G401 (cell line): ENCODE results near the gene MRPL39. TPM values are rescaled to one million over a fixed set of nuclear protein-coding genes. Genes with fewer than 3 reads are reported as not detected.

Experiments
- DNase-seq: peaks from one replicate; pipeline ENCODE4 v3.0.0-alpha.2; 2015; ENCODE audit warnings: low spot score
- in situ Hi-C: cut with HindIII; loops from 2 replicates; pipeline ENCODE4 v1.10.0; 2016; ENCODE audit warnings: low sequenced_read_pairs, mixed read lengths
- total RNA-seq: library from RNA; depleted of rRNA; stranded (reverse); fragments of >200 nt; shearing (Covaris generic); gene quantifications from 2 replicates; pipeline ENCODE4 v1.2.3, GENCODE V29; 2014; rRNA removed

MRPL39 gene
- total RNA-seq, 1 experiment from 2014 or later, result 45.4 TPM

GRCh38 chr21:25556091-25556490, 51.2 kb downstream of the MRPL39 start:
- in situ Hi-C loops, result no loop called here
- DNase-seq, result no peak

DNA sequence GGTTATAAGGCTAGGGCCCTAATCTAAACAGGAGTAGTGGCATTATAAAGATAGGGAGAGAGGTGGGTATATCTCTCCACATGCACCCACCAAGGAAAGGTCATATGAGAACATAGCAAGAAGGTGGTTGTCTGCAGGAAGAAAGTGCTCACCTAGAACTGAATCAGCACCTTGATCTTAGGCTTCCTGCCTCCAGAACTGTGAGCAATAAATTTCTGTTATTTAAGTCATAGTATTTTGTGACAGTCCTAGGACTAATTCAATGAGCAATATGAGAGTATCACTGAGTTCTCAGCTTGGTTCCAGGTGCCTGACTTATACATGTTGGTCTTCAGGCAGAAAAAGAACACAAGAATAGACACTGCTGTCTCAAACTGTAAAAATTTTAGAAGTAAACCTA, 51.8 kb downstream of the MRPL39 start:
- no peak for DNase-seq
- in situ Hi-C loops, result no loop called here

DNA sequence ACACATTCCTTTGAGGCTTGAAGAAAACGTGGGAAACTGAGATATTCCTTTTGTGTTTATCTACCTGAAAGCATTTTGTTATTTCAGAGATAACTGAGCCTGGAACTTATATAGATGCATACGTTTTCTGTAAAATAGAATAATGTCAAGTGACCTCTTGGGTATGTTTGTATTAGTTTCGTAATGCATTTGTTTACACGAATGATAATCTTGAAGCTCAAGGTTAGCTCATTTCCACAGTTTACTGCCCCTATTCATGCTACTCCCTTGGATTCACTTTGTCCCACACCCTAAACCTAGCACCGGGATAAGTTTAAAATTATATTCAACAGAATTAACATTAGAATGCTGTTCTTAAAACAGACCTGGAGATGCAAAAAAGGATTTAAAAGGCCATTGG, 54.4 kb downstream of the MRPL39 start:
- DNase-seq, result no peak
- in situ Hi-C loops, result no loop called here

DNA sequence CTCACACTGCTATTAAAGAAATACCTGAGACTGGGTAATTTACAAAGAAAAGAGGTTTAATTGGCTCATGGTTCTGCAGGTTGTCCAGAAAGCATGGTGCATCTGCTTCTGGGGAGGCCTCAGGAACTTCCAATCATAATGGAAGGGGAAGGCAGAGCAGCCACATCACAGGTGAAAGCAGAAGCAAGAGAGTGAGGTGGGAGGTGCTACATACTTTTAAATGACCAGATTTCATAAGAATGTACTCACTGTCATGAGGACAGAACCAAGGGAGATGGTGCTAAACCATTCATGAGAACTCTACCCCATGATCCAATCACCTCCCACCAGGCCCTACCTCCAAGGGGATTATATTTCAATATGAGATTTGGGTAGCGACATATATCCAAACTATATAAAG, 55.7 kb downstream of the MRPL39 start:
- DNase-seq, result no peak
- in situ Hi-C loops, result no loop called here

DNA sequence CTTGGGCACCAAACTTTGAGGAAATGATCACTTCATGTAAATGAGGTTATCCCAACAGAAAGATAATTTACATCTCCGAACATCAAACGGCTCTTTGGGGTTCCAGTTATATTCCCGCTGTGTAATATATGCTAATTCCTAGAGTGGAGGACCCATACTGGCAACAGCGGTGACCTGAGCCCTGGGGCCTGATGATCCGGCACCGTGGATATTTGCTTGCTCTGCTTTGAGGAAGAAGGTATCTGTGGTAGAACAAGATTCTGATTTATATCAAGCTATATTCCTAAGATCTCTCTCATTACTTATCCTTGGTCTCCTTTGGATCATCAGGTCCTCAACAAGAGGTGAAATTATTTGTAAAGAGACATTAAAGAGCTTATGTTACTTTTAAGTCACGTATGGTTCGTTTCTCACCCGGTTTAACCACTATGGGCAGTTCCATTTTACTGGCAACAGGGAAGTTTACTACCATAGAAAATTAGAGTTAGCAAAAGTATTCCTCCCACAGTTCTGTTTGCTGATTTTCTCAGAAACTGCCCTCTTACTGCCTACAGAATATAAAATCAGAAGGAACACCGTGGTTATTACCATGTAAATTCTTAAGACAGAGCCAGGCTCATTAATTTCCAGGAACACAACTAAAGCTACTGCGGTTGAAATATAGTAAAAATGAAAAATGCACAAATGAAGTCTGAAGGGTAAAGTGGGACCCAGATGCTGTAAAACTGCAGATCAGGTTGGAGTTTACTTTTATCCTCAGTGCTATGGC, 56.7 kb downstream of the MRPL39 start:
- in situ Hi-C loops, result no loop called here
- no peak for DNase-seq

GRCh38 chr21:25541042-25541441, 66.2 kb downstream of the MRPL39 start:
- in situ Hi-C loops, result no loop called here
- DNase-seq, result no peak

GRCh38 chr21:25539606-25540005, 67.7 kb downstream of the MRPL39 start:
- no peak for DNase-seq
- in situ Hi-C loops, result no loop called here

DNA sequence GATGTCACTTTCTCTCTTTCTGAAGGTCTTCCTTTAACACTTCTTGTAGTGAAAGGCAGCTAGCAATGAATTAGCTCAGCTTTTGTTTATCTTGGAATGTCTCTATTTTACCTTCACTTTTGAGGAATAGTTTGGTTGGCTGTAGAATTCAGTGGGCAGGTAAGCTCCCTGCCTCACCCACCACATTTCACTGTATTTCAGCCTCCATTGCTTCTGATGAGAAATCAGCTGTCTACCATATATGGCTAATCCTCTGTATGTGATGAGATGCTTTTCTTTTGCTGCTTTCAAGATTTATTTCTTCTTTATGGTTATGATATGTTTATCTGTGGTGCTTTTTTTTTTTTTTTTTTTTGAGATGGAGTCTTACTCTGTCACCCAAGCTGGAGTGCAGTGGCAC, 70.1 kb downstream of the MRPL39 start:
- no peak for DNase-seq
- in situ Hi-C loops, result no loop called here

DNA sequence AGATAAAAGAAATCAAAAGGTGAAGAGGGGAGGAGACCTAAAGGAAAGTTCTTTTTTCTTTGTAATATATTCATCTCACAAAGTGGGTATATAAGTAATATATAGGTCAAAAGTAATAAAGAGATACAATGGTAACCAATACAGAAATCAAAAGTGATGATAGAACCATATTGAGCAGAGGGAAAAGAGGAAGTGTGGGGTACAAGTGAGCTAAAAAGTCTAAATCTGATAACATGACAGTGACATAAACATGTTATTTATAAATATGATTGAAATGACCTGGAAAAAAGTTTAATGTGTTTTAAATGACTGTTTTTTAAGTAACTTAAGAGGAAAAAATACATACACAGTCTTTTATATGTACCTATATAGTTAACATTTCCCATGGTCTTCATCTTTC, 70.5 kb downstream of the MRPL39 start:
- in situ Hi-C loops, result no loop called here
- DNase-seq, result no peak

DNA sequence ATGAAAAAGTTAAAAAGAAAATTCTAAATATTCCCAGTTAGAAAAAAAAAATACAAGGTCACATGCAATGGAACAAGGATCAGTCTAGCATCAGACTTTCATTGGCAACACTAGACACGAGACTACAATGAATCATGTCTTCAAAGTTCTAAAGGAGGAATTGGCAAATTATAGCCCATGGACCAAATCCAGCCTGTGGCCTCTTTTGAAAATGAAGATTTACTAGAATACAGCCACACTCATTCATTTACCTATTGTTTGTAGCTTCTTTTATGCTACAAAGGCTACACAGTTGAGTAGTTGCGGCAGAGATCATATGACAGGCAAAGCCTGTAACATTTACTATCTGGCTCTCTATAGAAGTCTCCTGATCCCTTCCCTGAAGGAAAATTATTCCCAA, 71.4 kb downstream of the MRPL39 start:
- no peak for DNase-seq
- in situ Hi-C loops, result no loop called here

Other genes starting within 250 kb of the MRPL39 start
- gene JAM2, start 31.8 kb upstream of the MRPL39 start, total RNA-seq, result not detected in 2 replicates
- 78.2 and 86.1 TPM in 2 replicates for gene ATP5PF, start 127.4 kb upstream of the MRPL39 start, total RNA-seq
- 12.4 and 19.9 TPM in 2 replicates for gene GABPA, start 127.5 kb upstream of the MRPL39 start, total RNA-seq